ENCODE measurements around the gene PAPPA2.

DNA sequence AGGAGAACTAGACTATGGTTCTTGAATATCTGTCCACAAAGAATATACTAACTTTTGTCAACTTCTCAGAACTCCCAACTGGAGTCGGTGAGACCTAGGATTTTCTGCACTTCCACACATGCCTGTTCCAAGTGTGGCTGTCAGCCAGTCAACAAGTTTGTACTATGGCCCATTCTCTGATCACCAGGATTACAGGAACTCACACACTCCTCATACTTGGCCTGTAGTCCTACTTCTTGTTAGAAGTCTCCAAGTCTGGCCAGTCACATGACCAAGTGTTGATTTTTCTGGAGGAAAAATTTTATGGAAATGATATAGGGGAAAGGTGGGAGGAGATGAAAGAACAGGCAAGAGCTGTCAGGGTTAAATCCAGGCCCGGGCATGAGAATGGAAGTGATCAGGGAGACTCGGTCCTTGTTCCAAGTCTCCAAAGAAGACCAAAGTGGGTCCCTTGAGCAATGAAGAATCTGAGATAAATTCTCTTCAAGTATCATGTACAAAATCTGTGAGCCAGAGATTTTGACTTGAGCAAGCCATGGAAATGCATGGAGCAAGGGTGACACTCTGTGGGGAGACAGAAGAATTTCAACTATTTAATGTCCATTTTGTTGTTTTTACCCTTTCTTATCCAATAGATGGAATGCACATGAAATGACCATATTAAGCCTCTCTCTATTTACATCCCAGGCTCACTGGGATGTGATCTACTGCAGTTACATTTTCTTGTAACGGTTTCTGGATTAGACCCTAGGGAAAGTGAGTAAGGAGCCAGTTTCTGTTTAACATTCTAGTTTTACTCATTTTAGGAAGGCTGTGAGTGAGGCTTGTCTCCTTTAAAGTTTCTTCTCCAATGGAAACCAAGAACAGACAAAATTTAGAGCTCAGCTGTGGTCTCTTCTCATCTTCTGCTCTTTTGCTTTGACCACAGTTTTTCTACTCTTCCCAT lies 380.6 kb downstream of the PAPPA2 start:
- TF ChIP-seq, protein P1, sequence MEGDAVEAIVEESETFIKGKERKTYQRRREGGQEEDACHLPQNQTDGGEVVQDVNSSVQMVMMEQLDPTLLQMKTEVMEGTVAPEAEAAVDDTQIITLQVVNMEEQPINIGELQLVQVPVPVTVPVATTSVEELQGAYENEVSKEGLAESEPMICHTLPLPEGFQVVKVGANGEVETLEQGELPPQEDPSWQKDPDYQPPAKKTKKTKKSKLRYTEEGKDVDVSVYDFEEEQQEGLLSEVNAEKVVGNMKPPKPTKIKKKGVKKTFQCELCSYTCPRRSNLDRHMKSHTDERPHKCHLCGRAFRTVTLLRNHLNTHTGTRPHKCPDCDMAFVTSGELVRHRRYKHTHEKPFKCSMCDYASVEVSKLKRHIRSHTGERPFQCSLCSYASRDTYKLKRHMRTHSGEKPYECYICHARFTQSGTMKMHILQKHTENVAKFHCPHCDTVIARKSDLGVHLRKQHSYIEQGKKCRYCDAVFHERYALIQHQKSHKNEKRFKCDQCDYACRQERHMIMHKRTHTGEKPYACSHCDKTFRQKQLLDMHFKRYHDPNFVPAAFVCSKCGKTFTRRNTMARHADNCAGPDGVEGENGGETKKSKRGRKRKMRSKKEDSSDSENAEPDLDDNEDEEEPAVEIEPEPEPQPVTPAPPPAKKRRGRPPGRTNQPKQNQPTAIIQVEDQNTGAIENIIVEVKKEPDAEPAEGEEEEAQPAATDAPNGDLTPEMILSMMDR (IDR thresholded peaks at IDR 0.05), result peak in 4 of 5 experiments; percentile 24 to 42 (median 32)
- no peak for TF ChIP-seq POLR2A (IDR thresholded peaks at IDR 0.05)

Measured in transverse colon (tissue), 3 donors.